Measurements from ENCODE around the gene ARID4A. TPM values are rescaled to one million over a fixed set of nuclear protein-coding genes. Genes with fewer than 3 reads are reported as not detected.
A peak's percentile ranks its signal among the peaks of the same experiment; 100 is the strongest.

ARID4A gene
- total and polyA plus RNA-seq, 10 of the 15 experiments (the other 5 are each of a cell fraction or from before 2014, with no cell fraction given) = 5.2 to 18.9 (median 12.5) TPM

DNA sequence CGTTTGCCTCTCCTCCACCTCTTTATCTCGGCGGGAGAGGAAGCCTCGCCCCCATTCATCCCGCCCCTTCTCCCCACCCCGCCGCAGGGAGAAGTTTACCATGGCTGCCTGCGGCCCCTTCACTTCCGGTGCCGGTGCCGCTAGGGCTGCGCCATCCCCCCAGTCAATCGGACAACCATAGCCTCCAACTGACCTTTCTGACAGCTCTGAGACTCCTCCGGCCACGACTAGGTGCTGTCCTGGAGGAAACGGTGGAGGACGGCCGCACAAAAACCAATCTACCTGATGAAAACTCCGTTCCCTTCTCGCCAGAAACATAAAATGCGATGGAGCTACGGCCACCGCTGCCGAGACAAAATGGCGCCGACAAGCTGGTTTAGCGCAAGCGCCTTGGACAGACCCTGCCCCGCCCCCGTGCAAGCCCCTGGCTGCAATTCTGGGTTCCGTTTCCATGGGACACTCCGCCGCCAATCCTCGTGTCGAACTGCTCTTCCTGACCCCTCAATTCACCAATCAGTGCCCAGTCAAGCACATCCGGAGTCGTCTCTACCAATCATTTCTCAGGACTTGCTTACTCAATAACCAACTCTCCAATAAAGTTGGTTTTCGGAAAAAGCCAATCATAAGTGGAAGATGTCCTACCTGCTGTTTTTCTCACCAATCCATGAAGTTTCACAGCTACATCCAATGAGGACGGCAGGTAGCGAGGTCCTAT lies 436 bp upstream of the ARID4A start (continued):
- TF ChIP-seq, protein P1, sequence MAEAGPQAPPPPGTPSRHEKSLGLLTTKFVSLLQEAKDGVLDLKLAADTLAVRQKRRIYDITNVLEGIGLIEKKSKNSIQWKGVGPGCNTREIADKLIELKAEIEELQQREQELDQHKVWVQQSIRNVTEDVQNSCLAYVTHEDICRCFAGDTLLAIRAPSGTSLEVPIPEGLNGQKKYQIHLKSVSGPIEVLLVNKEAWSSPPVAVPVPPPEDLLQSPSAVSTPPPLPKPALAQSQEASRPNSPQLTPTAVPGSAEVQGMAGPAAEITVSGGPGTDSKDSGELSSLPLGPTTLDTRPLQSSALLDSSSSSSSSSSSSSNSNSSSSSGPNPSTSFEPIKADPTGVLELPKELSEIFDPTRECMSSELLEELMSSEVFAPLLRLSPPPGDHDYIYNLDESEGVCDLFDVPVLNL (IDR thresholded peaks at IDR 0.05; ENCODE audit: low read depth, low read length) = 0 out of 2 replicates have a peak, but pooled peaks have one; percentile 16
- no peak for TF ChIP-seq SPI1 (IDR thresholded peaks at IDR 0.05; ENCODE audit: borderline replicate concordance, insufficient read depth, low read depth, low read length)
- TF ChIP-seq, protein P2, sequence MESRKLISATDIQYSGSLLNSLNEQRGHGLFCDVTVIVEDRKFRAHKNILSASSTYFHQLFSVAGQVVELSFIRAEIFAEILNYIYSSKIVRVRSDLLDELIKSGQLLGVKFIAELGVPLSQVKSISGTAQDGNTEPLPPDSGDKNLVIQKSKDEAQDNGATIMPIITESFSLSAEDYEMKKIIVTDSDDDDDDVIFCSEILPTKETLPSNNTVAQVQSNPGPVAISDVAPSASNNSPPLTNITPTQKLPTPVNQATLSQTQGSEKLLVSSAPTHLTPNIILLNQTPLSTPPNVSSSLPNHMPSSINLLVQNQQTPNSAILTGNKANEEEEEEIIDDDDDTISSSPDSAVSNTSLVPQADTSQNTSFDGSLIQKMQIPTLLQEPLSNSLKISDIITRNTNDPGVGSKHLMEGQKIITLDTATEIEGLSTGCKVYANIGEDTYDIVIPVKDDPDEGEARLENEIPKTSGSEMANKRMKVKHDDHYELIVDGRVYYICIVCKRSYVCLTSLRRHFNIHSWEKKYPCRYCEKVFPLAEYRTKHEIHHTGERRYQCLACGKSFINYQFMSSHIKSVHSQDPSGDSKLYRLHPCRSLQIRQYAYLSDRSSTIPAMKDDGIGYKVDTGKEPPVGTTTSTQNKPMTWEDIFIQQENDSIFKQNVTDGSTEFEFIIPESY (IDR thresholded peaks at IDR 0.05) = no peak
- TF ChIP-seq, protein P3, sequence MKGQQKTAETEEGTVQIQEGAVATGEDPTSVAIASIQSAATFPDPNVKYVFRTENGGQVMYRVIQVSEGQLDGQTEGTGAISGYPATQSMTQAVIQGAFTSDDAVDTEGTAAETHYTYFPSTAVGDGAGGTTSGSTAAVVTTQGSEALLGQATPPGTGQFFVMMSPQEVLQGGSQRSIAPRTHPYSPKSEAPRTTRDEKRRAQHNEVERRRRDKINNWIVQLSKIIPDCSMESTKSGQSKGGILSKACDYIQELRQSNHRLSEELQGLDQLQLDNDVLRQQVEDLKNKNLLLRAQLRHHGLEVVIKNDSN (IDR thresholded peaks at IDR 0.05; ENCODE audit: borderline replicate concordance, extremely low read length, insufficient read depth, low read depth, low read length) = no peak
- no peak for TF ChIP-seq ZNF24 (IDR thresholded peaks at IDR 0.05)
- TF ChIP-seq GATAD2B (conservative IDR thresholded peaks at IDR 0.05; ENCODE audit: low read depth) = 0 out of 2 replicates have a peak, but pooled peaks have one; percentile 51
- TF ChIP-seq CREB1 (IDR thresholded peaks at IDR 0.05; ENCODE audit: low read depth) = peak; percentile 56; the same call in 1 of the 2 replicates
- TF ChIP-seq NR2F1 (conservative IDR thresholded peaks at IDR 0.05) = 0 out of 2 replicates have a peak, but pooled peaks have one; percentile 27
- no peak for TF ChIP-seq CHD1 (IDR thresholded peaks at IDR 0.05; ENCODE audit: low read depth, low read length)
- peak; percentile 76 for TF ChIP-seq TAF1 (IDR thresholded peaks at IDR 0.05; ENCODE audit: borderline replicate concordance, low read depth, low read length)
- no peak for TF ChIP-seq CEBPB (IDR thresholded peaks at IDR 0.05; ENCODE audit: borderline replicate concordance in 1 of 2, low read depth in 2 of 2, low read length in 2 of 2)
- TF ChIP-seq RCOR1 (conservative IDR thresholded peaks at IDR 0.05; ENCODE audit: low read depth, low read length) = 0 out of 2 replicates have a peak, but pooled peaks have one; percentile 64
- peak; percentile 59 for TF ChIP-seq NR2C1 (IDR thresholded peaks at IDR 0.05)
- TF ChIP-seq TARDBP (IDR thresholded peaks at IDR 0.05; ENCODE audit: borderline replicate concordance) = peak; percentile 94
- TF ChIP-seq, protein P4, sequence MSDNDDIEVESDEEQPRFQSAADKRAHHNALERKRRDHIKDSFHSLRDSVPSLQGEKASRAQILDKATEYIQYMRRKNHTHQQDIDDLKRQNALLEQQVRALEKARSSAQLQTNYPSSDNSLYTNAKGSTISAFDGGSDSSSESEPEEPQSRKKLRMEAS (IDR thresholded peaks at IDR 0.05; ENCODE audit: low read depth, low read length) = peak; percentile 20; the same call in 1 of the 2 replicates
- TF ChIP-seq, protein P5, sequence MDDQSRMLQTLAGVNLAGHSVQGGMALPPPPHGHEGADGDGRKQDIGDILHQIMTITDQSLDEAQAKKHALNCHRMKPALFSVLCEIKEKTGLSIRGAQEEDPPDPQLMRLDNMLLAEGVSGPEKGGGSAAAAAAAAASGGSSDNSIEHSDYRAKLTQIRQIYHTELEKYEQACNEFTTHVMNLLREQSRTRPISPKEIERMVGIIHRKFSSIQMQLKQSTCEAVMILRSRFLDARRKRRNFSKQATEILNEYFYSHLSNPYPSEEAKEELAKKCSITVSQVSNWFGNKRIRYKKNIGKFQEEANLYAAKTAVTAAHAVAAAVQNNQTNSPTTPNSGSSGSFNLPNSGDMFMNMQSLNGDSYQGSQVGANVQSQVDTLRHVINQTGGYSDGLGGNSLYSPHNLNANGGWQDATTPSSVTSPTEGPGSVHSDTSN (IDR thresholded peaks at IDR 0.05; ENCODE audit: insufficient replicate concordance, low read depth, low read length) = peak; percentile 89
- TF ChIP-seq IKZF2 (IDR thresholded peaks at IDR 0.05) = peak; percentile 43 to 62; a peak in 1 of 4 replicates
- TF ChIP-seq CBFB (IDR thresholded peaks at IDR 0.05; ENCODE audit: low read depth) = peak; percentile 57; the same call in 1 of the 2 replicates
- TF ChIP-seq PAX8 (IDR thresholded peaks at IDR 0.05) = peak; percentile 98
- TF ChIP-seq ZNF384 (IDR thresholded peaks at IDR 0.05; ENCODE audit: borderline replicate concordance, low read depth, low read length) = peak; percentile 20; the same call in 1 of the 2 replicates
- TF ChIP-seq, protein P6, sequence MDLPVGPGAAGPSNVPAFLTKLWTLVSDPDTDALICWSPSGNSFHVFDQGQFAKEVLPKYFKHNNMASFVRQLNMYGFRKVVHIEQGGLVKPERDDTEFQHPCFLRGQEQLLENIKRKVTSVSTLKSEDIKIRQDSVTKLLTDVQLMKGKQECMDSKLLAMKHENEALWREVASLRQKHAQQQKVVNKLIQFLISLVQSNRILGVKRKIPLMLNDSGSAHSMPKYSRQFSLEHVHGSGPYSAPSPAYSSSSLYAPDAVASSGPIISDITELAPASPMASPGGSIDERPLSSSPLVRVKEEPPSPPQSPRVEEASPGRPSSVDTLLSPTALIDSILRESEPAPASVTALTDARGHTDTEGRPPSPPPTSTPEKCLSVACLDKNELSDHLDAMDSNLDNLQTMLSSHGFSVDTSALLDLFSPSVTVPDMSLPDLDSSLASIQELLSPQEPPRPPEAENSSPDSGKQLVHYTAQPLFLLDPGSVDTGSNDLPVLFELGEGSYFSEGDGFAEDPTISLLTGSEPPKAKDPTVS (IDR thresholded peaks at IDR 0.05; ENCODE audit: low read depth, low read length) = no peak
- TF ChIP-seq SP1 (IDR thresholded peaks at IDR 0.05; ENCODE audit: low read depth, low read length) = peak; percentile 100
- TF ChIP-seq YY1 (IDR thresholded peaks at IDR 0.05; ENCODE audit: low read depth, low read length) = peak; percentile 97
- TF ChIP-seq DPF2 (IDR thresholded peaks at IDR 0.05) = peak; percentile 26; the same call in 1 of the 2 replicates
